ENCODE results near the gene PTGIS.

DNA sequence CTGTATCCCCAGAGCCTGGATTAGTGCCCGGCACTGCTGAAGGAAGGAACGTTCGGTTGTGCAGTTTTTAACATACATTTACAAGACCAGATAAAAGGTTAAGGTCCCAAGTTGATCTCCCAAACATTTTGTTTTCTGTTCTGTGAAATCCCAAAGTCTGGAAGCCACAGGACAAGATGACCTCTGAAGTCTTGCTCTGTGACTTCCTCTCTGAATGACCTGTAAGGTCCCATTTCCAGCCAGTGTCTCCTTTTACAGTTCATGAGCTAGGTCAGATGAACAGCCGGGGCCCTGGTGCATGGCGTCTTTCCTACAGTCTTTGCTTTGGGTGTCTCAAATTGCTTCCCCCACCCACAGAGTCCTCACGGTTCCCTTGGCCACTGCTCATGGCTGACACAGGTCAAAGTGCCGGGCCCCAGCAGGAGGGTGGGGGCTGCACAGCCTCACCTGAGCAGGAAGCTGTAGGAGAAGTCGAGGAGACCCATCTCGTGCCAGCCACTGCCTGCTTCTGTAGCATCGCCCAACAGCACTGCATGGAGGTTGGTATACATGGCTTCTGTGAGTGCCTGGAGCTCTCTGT is 24.0 kb downstream of the PTGIS start:
- TF ChIP-seq CTCF (IDR thresholded peaks at IDR 0.05) (no peak), POLR2A (IDR thresholded peaks at IDR 0.05) (no peak), POLR2AphosphoS5 (IDR thresholded peaks at IDR 0.05) (no peak)
